GM18499 (cell line): ENCODE results near the gene STARD10.

Source experiments
- ATAC-seq: cut with Tn5 transposase; IDR thresholded peaks from one replicate; pipeline ENCODE4 v1.9.1; 2021; ENCODE audit warnings: moderate number of reproducible peaks; ENCODE audit not compliant: insufficient read depth, unreplicated experiment

STARD10 gene

GRCh38 chr11:72750556-72751115, 43.2 kb downstream of the STARD10 start:
- ATAC-seq, result no peak

GRCh38 chr11:72750086-72750485, 43.8 kb downstream of the STARD10 start:
- no peak for ATAC-seq

GRCh38 chr11:72747289-72747855, 46.5 kb downstream of the STARD10 start:
- ATAC-seq, result no peak

- no peak for ATAC-seq
These were observed 47.0 kb downstream of the STARD10 start for GRCh38 chr11:72746821-72747220.

- no peak for ATAC-seq
These were observed 47.8 kb downstream of the STARD10 start for GRCh38 chr11:72745925-72746550.

GRCh38 chr11:72745511-72745910, 48.3 kb downstream of the STARD10 start:
- ATAC-seq, result no peak

- ATAC-seq, result no peak
These were observed 49.4 kb downstream of the STARD10 start for GRCh38 chr11:72744474-72744873.

GRCh38 chr11:72743321-72744221, 50.3 kb downstream of the STARD10 start:
- no peak for ATAC-seq

GRCh38 chr11:72742513-72743320, 51.1 kb downstream of the STARD10 start:
- ATAC-seq, result no peak

GRCh38 chr11:72741849-72742512, 51.9 kb downstream of the STARD10 start:
- ATAC-seq, result no peak

GRCh38 chr11:72741429-72741833, 52.4 kb downstream of the STARD10 start:
- ATAC-seq, result no peak

GRCh38 chr11:72740562-72741428, 53.1 kb downstream of the STARD10 start:
- no peak for ATAC-seq

- ATAC-seq, result no peak
These were observed 53.8 kb downstream of the STARD10 start for GRCh38 chr11:72740060-72740424.

GRCh38 chr11:72739240-72740059, 54.4 kb downstream of the STARD10 start:
- no peak for ATAC-seq

GRCh38 chr11:72738199-72739141, 55.4 kb downstream of the STARD10 start:
- ATAC-seq, result no peak

- ATAC-seq, result no peak
These were observed 56.5 kb downstream of the STARD10 start for GRCh38 chr11:72737336-72737735.
